HFFc6 (cell line): ENCODE data around the gene ARHGAP10. TPM values are rescaled to one million over a fixed set of nuclear protein-coding genes. Genes with fewer than 3 reads are reported as not detected.
"Not testable (repeated sequence)": the region's sequence is repeated elsewhere in the genome, so short reads cannot be mapped to it uniquely, and the experiment has no call there.

ENCODE experiments used
- DNase-seq: peaks from one replicate; pipeline ENCODE4 v3.0.0-alpha.2; 2018
- H3K27ac Mint-ChIP-seq: 2 replicates; pipeline ENCODE4 v1.8.0; 2020; ENCODE audit warnings: mild to moderate bottlenecking, mixed read lengths
- H3K27me3 Mint-ChIP-seq: 2 replicates; pipeline ENCODE4 v1.8.0; 2021; ENCODE audit warnings: mild to moderate bottlenecking, moderate library complexity, mixed read lengths; ENCODE audit not compliant: insufficient read depth
- H3K36me3 Mint-ChIP-seq: 2 replicates; pipeline ENCODE4 v1.8.0; 2021; ENCODE audit warnings: low read depth, mixed read lengths
- H3K4me1 Mint-ChIP-seq: 2 replicates; pipeline ENCODE4 v1.8.0; 2020; ENCODE audit warnings: low read depth, mixed read lengths
- H3K4me3 Mint-ChIP-seq: 2 replicates; pipeline ENCODE4 v1.8.0; 2020; ENCODE audit warnings: mild to moderate bottlenecking, moderate library complexity, mixed read lengths
- H3K9me3 Mint-ChIP-seq: 2 replicates; pipeline ENCODE4 v1.8.0; 2020; ENCODE audit warnings: mild to moderate bottlenecking, mixed read lengths
- CTCF ChIP-seq: fragments of 200-600 bp; sonication (generic); IDR thresholded peaks from 2 replicates; pipeline ENCODE4 v1.5.0; 2021; ENCODE audit warnings: antibody characterized with exemption, mild to moderate bottlenecking
- total RNA-seq, 6 experiments: library from RNA; stranded (reverse); fragmentation: NEBNext Ultra II Directional; extraction: Animal tissue kit (Norgen Biotek cat#: 25700); gene quantifications; 2 replicates in 1 of 6; 3 replicates in 5 of 6; pipeline ENCODE4 v1.2.3, GENCODE V29; 2021

The ARHGAP10 gene
- total RNA-seq, 6 experiments from 2014 or later = 31.1 to 37.1 (median 32.3) TPM

DNA sequence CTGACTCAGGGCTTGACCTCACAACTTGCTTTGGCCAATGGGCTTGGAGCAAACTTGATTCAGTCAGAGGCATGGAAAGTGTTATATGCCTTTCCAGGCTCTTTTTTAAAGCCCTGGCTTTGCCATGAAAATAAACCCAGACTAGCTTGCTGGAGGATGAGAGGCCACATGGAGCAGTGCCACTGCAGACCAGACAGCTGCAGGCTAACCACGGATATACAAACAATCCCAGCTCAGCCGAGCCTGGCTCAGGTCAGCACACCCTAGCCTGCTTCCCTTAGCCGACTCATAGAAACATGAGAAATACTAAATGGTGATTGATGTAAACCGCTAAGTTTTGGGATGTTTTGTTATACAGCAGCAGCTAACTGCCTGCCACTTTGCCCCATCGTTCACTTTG, 345.1 kb downstream of the ARHGAP10 start:
- peaks cover 12% of the 10 kb centered on the region for H3K9me3 Mint-ChIP-seq
- H3K4me1 Mint-ChIP-seq = peaks cover 17% of the 10 kb centered on the region; the same call in 1 of the 2 replicates
- no peak for DNase-seq
- H3K27ac Mint-ChIP-seq = no peak overlapping the region
- no peak for TF ChIP-seq CTCF
- no peak overlapping the region for H3K4me3 Mint-ChIP-seq
- H3K27me3 Mint-ChIP-seq = peaks cover 3% of the 10 kb centered on the region
- peaks cover 74% of the 10 kb centered on the region for H3K36me3 Mint-ChIP-seq

GRCh38 chr4:148077581-148077980, 345.7 kb downstream of the ARHGAP10 start:
- H3K9me3 Mint-ChIP-seq = peaks cover 12% of the 10 kb centered on the region
- no peak overlapping the region for H3K4me3 Mint-ChIP-seq
- no peak for DNase-seq
- H3K27ac Mint-ChIP-seq = no peak overlapping the region
- H3K4me1 Mint-ChIP-seq = peaks cover 17% of the 10 kb centered on the region; the same call in 1 of the 2 replicates
- H3K27me3 Mint-ChIP-seq = peaks cover 5% of the 10 kb centered on the region
- H3K36me3 Mint-ChIP-seq = peaks cover 77% of the 10 kb centered on the region
- no peak for TF ChIP-seq CTCF

DNA sequence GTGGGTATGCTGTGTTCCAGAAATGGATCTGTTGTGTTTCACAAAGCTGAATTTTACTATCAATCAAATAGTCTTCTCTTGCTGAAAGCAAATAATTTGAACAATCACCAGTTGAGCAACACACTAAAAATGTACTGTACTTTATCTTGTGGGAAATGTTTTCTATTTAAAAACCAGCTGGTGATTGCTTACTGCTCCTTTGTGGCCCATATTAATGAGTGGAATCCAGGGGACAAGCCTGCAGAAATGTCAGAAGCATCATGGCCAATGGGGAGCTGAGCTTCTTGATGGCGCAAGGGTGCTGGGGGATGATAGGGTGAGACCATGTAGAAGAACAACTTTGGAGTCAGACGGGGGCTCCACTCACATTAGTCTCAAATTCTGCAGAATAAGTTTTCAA, 346.2 kb downstream of the ARHGAP10 start:
- no peak overlapping the region for H3K4me3 Mint-ChIP-seq
- H3K36me3 Mint-ChIP-seq = peaks cover 72% of the 10 kb centered on the region

DNA sequence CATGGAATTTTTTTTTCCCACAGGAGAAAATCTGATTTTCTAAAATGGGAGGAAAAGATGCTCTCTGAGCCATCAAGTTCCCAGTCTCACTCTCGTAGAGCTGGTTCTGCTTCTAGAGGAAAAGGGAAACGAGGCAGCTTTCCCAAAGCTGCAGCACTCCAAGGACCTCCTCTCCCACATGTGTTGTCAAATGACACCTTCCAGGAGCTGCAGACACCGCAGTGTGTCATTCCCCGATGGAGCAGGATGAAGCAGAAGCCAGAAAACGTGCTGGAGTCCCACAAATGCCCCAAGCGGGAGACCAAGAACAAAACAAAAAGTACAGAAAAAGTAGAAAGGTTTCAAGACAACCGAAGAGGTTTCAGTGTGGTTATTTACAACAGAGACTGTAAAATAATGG, 348.1 kb downstream of the ARHGAP10 start:
- no peak overlapping the region for H3K4me3 Mint-ChIP-seq
- H3K27ac Mint-ChIP-seq = no peak overlapping the region
- peaks cover 11% of the 10 kb centered on the region for H3K9me3 Mint-ChIP-seq
- peaks cover 5% of the 10 kb centered on the region for H3K27me3 Mint-ChIP-seq
- no peak for TF ChIP-seq CTCF
- H3K4me1 Mint-ChIP-seq = peaks cover 17% of the 10 kb centered on the region; the same call in 1 of the 2 replicates
- no peak for DNase-seq
- peaks cover 64% of the 10 kb centered on the region for H3K36me3 Mint-ChIP-seq

More for the DNA sequence above, 346.2 kb downstream of the ARHGAP10 start:
- Mint-ChIP-seq H3K27me3 (peaks cover 5% of the 10 kb centered on the region; the same call in 1 of the 2 replicates), H3K27ac (no peak overlapping the region), H3K9me3 (peaks cover 12% of the 10 kb centered on the region), H3K4me1 (peaks cover 17% of the 10 kb centered on the region; the same call in 1 of the 2 replicates)
- no peak for DNase-seq
- no peak for TF ChIP-seq CTCF

DNA sequence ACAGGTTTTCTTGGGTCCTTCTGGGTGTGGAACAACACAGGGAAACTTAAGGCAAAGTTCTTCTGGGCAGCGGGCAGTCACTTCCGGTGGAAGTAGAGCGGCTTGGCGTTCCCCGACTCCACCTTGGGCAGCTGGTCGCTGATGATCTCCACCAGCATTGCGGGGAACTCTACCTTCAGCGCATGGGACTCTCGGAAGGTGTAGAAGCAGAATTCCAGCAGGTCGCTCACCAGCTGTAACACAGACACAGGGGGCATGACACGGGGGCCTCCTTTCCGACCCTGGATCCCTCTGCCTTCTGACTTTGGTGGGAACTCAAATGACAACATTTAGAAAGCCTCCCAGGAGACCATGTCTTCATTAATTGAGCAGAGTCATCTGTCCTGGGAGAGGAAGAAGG, 349.4 kb downstream of the ARHGAP10 start:
- H3K27ac Mint-ChIP-seq = no peak overlapping the region
- peaks cover 9% of the 10 kb centered on the region for H3K27me3 Mint-ChIP-seq
- peaks cover 51% of the 10 kb centered on the region for H3K36me3 Mint-ChIP-seq
- DNase-seq = no peak
- peaks cover 10% of the 10 kb centered on the region for H3K9me3 Mint-ChIP-seq
- H3K4me3 Mint-ChIP-seq = no peak overlapping the region
- peaks cover 8% of the 10 kb centered on the region; the same call in 1 of the 2 replicates for H3K4me1 Mint-ChIP-seq
- TF ChIP-seq CTCF = no peak

DNA sequence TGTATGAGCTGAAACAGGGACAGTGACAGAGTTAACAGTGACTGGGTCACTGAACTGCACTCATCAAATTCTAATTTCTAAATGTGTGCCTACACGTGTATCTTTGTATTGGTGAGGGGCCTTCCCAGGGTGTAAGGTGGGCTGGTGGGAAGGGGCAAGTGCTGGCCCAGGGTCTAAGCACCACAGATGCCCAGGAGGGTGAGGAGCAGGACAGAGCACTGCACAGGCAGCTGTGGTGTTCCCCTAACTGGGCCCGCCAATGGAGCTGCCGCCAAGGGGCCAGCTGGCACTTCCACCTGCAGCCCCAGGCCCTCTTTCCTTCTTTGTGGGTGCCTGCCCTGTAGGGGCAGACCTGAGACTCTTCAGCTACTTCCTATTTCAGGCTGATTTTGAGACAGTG, 349.9 kb downstream of the ARHGAP10 start:
- peaks cover 9% of the 10 kb centered on the region for H3K27me3 Mint-ChIP-seq
- DNase-seq = no peak
- H3K36me3 Mint-ChIP-seq = peaks cover 46% of the 10 kb centered on the region
- peaks cover 3% of the 10 kb centered on the region; the same call in 1 of the 2 replicates for H3K4me1 Mint-ChIP-seq
- no peak overlapping the region for H3K4me3 Mint-ChIP-seq
- peaks cover 10% of the 10 kb centered on the region for H3K9me3 Mint-ChIP-seq
- H3K27ac Mint-ChIP-seq = no peak overlapping the region
- TF ChIP-seq CTCF = no peak

- peaks cover 38% of the 10 kb centered on the region for H3K36me3 Mint-ChIP-seq
- not testable (repeated sequence) for H3K9me3 Mint-ChIP-seq
Measured at GRCh38 chr4:148083073-148083472, 351.2 kb downstream of the ARHGAP10 start.

More at GRCh38 chr4:148083073-148083472, 351.2 kb downstream of the ARHGAP10 start:
- not testable (repeated sequence) for H3K27me3 Mint-ChIP-seq, DNase-seq, H3K4me3 Mint-ChIP-seq, H3K27ac Mint-ChIP-seq, H3K4me1 Mint-ChIP-seq
